Testis (tissue), 2 donors: ENCODE results near the gene BPIFA1.

Source experiments
- POLR2A ChIP-seq: fragments of 450-650 bp; IDR thresholded peaks from one replicate; pipeline ENCODE4 v1.6.1; 2017; ENCODE audit warnings: antibody characterized with exemption, mild to moderate bottlenecking, moderate library complexity
- TF ChIP-seq, protein P1 (sequence below), 3 experiments: fragments of 450-650 bp in 2 of 3; fragments of 200-600 bp in 1 of 3; sonication (generic) in 1 of 3; IDR thresholded peaks; one replicate each; pipeline ENCODE4 v1.5.1; 2016 to 2019; ENCODE audit warnings: antibody characterized with exemption in 3 of 3, mild to moderate bottlenecking in 2 of 3, moderate library complexity in 1 of 3

DNA sequence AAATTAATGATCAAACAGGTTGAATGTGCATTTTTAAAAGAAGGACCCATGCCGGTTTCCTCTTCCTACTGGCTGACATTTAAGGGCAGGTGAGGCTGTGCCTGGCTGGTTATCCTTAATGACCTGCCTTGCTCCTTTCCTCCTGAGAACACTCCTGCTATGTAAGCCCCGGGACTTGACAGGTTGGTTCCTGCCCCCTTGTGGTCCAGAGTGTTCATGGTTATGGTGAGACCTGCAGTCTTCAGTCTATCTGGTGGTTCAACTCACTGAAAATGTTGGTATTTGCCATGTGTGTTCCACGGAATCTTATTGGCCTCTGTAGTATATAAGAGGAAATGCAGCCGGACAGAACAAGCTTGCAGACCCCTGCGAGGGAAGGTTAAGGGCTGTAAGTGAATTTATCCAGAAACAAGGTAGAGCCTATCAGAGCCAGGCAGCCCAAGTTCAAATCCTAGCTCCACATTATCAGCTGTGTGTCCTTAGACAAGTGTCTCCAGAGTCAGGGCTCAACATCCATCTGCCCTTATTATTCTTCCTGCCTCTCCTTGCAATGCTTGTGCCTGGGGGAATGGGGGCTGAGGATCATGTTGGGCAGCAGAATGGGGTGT lies 23.9 kb upstream of the BPIFA1 start:
- TF ChIP-seq POLR2A: no peak
- TF ChIP-seq, protein P1, sequence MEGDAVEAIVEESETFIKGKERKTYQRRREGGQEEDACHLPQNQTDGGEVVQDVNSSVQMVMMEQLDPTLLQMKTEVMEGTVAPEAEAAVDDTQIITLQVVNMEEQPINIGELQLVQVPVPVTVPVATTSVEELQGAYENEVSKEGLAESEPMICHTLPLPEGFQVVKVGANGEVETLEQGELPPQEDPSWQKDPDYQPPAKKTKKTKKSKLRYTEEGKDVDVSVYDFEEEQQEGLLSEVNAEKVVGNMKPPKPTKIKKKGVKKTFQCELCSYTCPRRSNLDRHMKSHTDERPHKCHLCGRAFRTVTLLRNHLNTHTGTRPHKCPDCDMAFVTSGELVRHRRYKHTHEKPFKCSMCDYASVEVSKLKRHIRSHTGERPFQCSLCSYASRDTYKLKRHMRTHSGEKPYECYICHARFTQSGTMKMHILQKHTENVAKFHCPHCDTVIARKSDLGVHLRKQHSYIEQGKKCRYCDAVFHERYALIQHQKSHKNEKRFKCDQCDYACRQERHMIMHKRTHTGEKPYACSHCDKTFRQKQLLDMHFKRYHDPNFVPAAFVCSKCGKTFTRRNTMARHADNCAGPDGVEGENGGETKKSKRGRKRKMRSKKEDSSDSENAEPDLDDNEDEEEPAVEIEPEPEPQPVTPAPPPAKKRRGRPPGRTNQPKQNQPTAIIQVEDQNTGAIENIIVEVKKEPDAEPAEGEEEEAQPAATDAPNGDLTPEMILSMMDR (IDR thresholded peaks at IDR 0.05): peak; percentile 37 to 43 (median 40)
